Mesendoderm (in vitro differentiated cells): ENCODE data around the gene FBLN1.
"Not testable (repeated sequence)": the region's sequence is repeated elsewhere in the genome, so short reads cannot be mapped to it uniquely, and the experiment has no call there.

ENCODE experiments used
- DNase-seq: peaks from one replicate; pipeline ENCODE4 v3.0.0; 2013
- H2AK5ac ChIP-seq: 2 replicates; pipeline ENCODE4 v1.6.1; 2013; ENCODE audit warnings: low read length, inconsistent platforms
- H2BK120ac ChIP-seq: 2 replicates; pipeline ENCODE4 v1.6.1; 2013; ENCODE audit warnings: low read depth, mild to moderate bottlenecking, low read length, moderate library complexity, mixed read lengths
- H2BK15ac ChIP-seq: replicated peaks from 2 replicates; pipeline ENCODE4 v1.6.1; 2013; ENCODE audit warnings: low read depth, mild to moderate bottlenecking, moderate library complexity
- H2BK5ac ChIP-seq: 2 replicates; pipeline ENCODE4 v1.6.1; 2013; ENCODE audit warnings: low read length, inconsistent platforms
- H3K18ac ChIP-seq: 2 replicates; pipeline ENCODE4 v1.6.1; 2013; ENCODE audit warnings: mild to moderate bottlenecking, low read length, mixed read lengths
- H3K23ac ChIP-seq: one replicate; pipeline ENCODE4 v1.6.1; 2013; ENCODE audit warnings: low read length
- H3K27ac ChIP-seq: 2 replicates; pipeline ENCODE4 v1.5.1; 2013; ENCODE audit warnings: low read depth, mild to moderate bottlenecking, inconsistent platforms, low read length, moderate library complexity
- H3K27me3 ChIP-seq: 2 replicates; pipeline ENCODE4 v1.6.1; 2013; ENCODE audit warnings: low read length, control low read depth, mild to moderate bottlenecking, inconsistent platforms; ENCODE audit not compliant: insufficient read depth, poor library complexity
- H3K36me3 ChIP-seq: 2 replicates; pipeline ENCODE4 v1.6.1; 2013; ENCODE audit warnings: low read length, inconsistent platforms; ENCODE audit not compliant: control insufficient read depth, insufficient read depth
- H3K4ac ChIP-seq: one replicate; pipeline ENCODE4 v1.6.1; 2013; ENCODE audit warnings: low read depth, mild to moderate bottlenecking, low read length, moderate library complexity
- H3K4me1 ChIP-seq: 2 replicates; pipeline ENCODE4 v1.6.1; 2013; ENCODE audit warnings: low read depth, low read length, inconsistent platforms; ENCODE audit not compliant: control insufficient read depth
- H3K4me2 ChIP-seq: 2 replicates; pipeline ENCODE4 v1.6.1; 2013; ENCODE audit warnings: low read length
- H3K4me3 ChIP-seq: 2 replicates; pipeline ENCODE4 v1.5.1; 2013; ENCODE audit warnings: mild to moderate bottlenecking, low read length
- H3K56ac ChIP-seq: one replicate; pipeline ENCODE4 v1.6.1; 2013; ENCODE audit warnings: low read length
- H3K79me1 ChIP-seq: 2 replicates; pipeline ENCODE4 v1.6.1; 2013; ENCODE audit warnings: low read length, inconsistent platforms
- H3K79me2 ChIP-seq: 2 replicates; pipeline ENCODE4 v1.6.1; 2013; ENCODE audit warnings: mild to moderate bottlenecking, low read length; ENCODE audit not compliant: control insufficient read depth, insufficient read depth
- H3K9ac ChIP-seq: 2 replicates; pipeline ENCODE4 v1.6.1; 2013; ENCODE audit warnings: low read length, inconsistent platforms
- H4K5ac ChIP-seq: one replicate; pipeline ENCODE4 v1.6.1; 2013; ENCODE audit warnings: low read length
- H4K8ac ChIP-seq: one replicate; pipeline ENCODE4 v1.6.1; 2013; ENCODE audit warnings: low read depth, mild to moderate bottlenecking, control low read depth, low read length, moderate library complexity
- WGBS: extraction: QIAGEN DNeasy Blood & Tissue Kit; methylation state at CpG from one replicate; pipeline ENCODE4 v1.1.7; 2013; ENCODE audit warnings: low lambda C conversion rate, missing lambda C conversion rate; ENCODE audit not compliant: insufficient coverage; ENCODE audit errors: extremely low coverage; 5-methylcytosine and 5-hydroxymethylcytosine counted together

FBLN1 gene

DNA sequence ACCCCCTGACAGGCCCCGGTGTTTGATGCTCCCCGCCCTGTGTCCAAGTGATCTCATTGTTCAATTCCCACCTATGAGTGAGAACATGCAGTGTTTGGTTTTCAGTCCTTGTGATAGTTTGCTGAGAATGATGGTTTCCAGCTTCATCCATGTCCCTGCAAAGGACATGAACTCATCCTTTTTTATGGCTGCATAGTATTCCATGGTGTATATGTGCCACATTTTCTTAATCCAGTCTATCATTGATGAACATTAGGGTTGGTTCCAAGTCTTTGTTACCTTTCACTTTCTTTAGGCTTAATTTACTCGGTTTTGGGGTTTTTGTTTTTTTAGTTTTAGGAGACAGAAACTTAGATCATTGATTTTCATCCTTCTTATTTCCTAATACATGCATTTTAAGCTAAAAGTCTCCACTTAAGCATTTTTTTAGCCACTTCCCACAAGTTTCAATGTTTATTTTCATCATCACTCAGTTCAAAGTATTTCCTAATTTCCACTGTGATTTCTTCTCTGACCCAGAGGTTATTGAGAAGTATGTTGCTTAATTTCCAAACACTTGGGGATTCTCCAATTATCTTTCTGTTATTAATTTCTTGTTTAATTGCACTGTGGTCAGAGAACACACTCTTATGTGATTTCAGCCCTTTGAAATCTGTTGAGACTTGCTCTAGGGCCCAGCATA is 120.9 kb downstream of the FBLN1 start:
- not testable (repeated sequence) for H3K4ac ChIP-seq, H2BK5ac ChIP-seq, H3K27ac ChIP-seq, H3K27me3 ChIP-seq, H3K56ac ChIP-seq, DNase-seq, H2BK15ac ChIP-seq, H3K79me1 ChIP-seq, H3K18ac ChIP-seq, H4K5ac ChIP-seq, H2AK5ac ChIP-seq, H3K36me3 ChIP-seq, H3K9ac ChIP-seq, H3K4me1 ChIP-seq, H3K4me2 ChIP-seq, H3K23ac ChIP-seq, H4K8ac ChIP-seq, H2BK120ac ChIP-seq, H3K4me3 ChIP-seq, H3K79me2 ChIP-seq
- no CpG with 5 or more reads among the region's 3 CpGs for WGBS

DNA sequence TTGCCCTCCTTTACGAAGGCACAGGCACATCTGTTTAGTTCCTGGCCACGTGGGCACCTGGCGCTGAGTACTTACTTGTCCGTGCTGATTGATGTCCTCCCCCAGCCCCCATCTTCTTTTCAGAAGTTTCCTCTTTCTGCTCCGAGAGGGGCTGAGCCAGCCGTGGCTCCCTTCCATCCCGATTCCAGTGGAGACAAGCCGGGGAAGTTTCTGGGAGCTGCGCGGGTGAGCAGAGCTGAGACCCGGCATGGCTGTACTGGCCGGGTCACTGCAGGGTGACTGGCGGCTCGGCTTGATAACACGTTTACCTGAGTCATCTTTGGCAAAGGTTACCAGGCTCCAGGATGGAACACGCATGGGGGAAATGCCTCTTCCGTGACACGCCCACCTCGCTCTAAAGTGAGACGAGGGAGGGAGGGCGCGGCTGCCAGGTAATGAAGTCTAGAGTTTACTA is 123.5 kb downstream of the FBLN1 start:
- Histone ChIP-seq H3K4me1 (no peaks in the 10 kb centered on the region), H3K79me2 (no peaks in the 10 kb centered on the region), H4K8ac (no peak overlapping the region), H3K56ac (no peak overlapping the region), H3K36me3 (no peaks in the 10 kb centered on the region), H3K4me3 (no peak overlapping the region), H3K23ac (no peak overlapping the region), H3K18ac (no peak overlapping the region), H4K5ac (no peak overlapping the region), H3K27ac (no peak overlapping the region), H3K4ac (no peak overlapping the region), H3K9ac (no peak overlapping the region), H2BK5ac (no peak overlapping the region), H3K79me1 (no peaks in the 10 kb centered on the region), H3K27me3 (no peaks in the 10 kb centered on the region), H2BK120ac (no peak overlapping the region), H2AK5ac (no peak overlapping the region), H2BK15ac (no peak overlapping the region), H3K4me2 (no peak overlapping the region)
- no CpG with 5 or more reads among the region's 22 CpGs for WGBS
- DNase-seq = no peak

DNA sequence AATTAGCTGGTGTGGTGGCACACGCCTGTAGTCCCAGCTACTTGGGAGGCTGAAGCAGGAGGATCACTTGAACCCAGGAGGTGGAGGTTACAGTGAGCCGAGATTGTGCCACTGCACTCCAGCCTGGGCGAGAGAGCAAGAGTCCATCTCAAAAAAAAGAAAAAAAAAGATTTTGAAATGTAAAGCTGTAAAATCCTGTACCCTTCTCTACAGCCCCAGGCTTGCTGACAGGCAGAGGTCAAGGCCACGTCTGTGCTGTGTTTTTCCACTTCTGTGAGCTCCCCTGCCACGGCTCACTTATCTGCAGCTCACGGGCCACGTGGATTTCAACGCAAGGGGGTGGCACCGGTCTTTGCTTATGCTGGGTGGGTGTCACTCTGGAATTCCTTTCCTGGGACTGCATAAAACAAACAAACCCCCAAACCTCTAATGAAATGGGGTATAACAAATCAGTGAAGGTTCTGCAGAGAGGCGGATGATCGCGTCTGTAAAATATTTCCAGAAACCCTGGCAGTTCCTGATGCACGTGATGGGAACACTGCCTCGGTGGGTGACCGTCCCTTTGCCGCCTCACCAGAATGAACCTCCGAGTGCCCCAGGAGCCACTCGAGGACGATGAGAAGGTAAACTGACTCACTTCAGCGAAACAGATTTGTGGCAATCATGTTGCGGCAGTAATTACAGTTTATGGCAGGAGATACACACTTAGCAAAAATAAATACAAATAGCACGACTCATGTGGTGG is 125.0 kb downstream of the FBLN1 start:
- H3K9ac ChIP-seq = no peak overlapping the region
- H2BK15ac ChIP-seq = no peak overlapping the region
- no peaks in the 10 kb centered on the region for H3K79me1 ChIP-seq
- no peak overlapping the region for H3K27ac ChIP-seq
- no peak for DNase-seq
- no peaks in the 10 kb centered on the region for H3K27me3 ChIP-seq
- H3K4me3 ChIP-seq = no peak overlapping the region
- WGBS = no CpG with 5 or more reads among the region's 22 CpGs
- H3K4me1 ChIP-seq = no peaks in the 10 kb centered on the region
- no peaks in the 10 kb centered on the region for H3K36me3 ChIP-seq
- H3K79me2 ChIP-seq = no peaks in the 10 kb centered on the region
- no peak overlapping the region for H3K23ac ChIP-seq
- no peak overlapping the region for H3K56ac ChIP-seq
- no peak overlapping the region for H2AK5ac ChIP-seq
- H2BK5ac ChIP-seq = no peak overlapping the region
- no peak overlapping the region for H3K4ac ChIP-seq
- H2BK120ac ChIP-seq = no peak overlapping the region
- H4K8ac ChIP-seq = no peak overlapping the region
- no peak overlapping the region for H3K4me2 ChIP-seq
- no peak overlapping the region for H3K18ac ChIP-seq
- no peak overlapping the region for H4K5ac ChIP-seq

DNA sequence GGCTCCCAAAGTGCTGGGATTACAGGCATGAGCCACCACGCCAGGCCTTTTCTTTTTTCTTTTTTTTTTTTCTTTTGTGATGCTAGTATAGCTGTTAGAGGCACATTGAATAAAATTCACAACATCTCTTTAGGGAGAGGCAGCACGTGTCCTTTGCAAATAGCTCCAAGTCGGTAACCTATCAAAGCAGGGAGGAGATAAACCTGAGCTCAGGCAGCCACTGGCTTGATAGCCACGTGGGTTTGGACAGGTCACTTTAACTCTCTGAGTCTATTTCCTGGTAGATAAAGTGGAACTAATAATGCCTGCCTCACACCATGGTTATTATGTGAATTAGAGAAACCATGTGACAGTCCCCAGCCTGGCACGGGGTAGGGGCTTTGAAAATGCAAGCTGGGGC is 125.8 kb downstream of the FBLN1 start:
- H3K4me2 ChIP-seq = no peak overlapping the region
- H3K4me3 ChIP-seq = no peak overlapping the region
- H3K36me3 ChIP-seq = no peaks in the 10 kb centered on the region
- no peak overlapping the region for H3K9ac ChIP-seq
- no peak overlapping the region for H3K4ac ChIP-seq
- no peak overlapping the region for H4K8ac ChIP-seq
- H3K56ac ChIP-seq = no peak overlapping the region
- no peak overlapping the region for H3K27ac ChIP-seq
- no peaks in the 10 kb centered on the region for H3K27me3 ChIP-seq
- H3K79me1 ChIP-seq = no peaks in the 10 kb centered on the region
- no peak overlapping the region for H4K5ac ChIP-seq
- H2AK5ac ChIP-seq = no peak overlapping the region
- no peak overlapping the region for H2BK120ac ChIP-seq
- no peak overlapping the region for H3K18ac ChIP-seq
- H3K79me2 ChIP-seq = no peaks in the 10 kb centered on the region
- WGBS = no CpG with 5 or more reads among the region's 5 CpGs
- H3K4me1 ChIP-seq = no peaks in the 10 kb centered on the region
- no peak for DNase-seq
- no peak overlapping the region for H3K23ac ChIP-seq
- no peak overlapping the region for H2BK5ac ChIP-seq
- H2BK15ac ChIP-seq = no peak overlapping the region

DNA sequence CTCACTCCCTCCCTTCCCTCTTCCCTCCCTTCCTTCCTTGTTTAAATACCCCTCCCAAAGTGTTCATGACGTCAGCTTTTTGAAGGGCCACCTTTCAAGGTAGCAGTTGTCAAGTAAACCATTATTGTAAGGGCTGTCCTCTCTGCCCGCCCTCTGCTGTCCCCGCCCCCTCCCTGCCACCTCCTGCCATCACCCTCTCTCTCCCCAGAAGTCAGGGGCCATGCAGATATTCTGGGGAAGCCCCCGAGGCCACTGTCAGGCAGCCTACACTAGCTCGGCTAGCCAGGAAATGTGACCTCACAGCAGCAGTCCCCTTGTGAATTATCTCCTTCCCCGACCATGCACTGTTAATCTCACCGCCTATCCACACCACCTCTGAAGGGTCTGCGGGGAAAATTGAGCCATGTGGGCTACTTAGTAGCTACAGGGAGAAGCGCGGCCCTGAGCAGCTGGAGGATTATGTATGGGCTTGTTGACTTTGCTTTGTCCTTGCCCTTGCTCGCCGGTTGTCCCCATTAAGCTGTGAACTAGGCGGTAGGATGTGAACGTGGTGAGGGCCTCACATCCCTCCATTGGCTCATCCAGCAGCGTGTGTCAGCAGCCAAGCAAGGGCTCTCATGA is 126.9 kb downstream of the FBLN1 start:
- Histone ChIP-seq H3K4me2 (no peak overlapping the region), H3K36me3 (no peaks in the 10 kb centered on the region)
- no CpG with 5 or more reads among the region's 15 CpGs for WGBS

More for the DNA sequence above, 126.9 kb downstream of the FBLN1 start:
- no peak overlapping the region for H3K56ac ChIP-seq
- H2BK5ac ChIP-seq = no peak overlapping the region
- no peaks in the 10 kb centered on the region for H3K79me2 ChIP-seq
- no peak overlapping the region for H2AK5ac ChIP-seq
- no peak overlapping the region for H3K27ac ChIP-seq
- H3K9ac ChIP-seq = no peak overlapping the region
- H2BK120ac ChIP-seq = no peak overlapping the region
- H2BK15ac ChIP-seq = no peak overlapping the region
- H3K79me1 ChIP-seq = no peaks in the 10 kb centered on the region
- no peak overlapping the region for H3K23ac ChIP-seq
- no peak overlapping the region for H3K4me3 ChIP-seq
- no peak overlapping the region for H3K18ac ChIP-seq
- no peak overlapping the region for H3K4ac ChIP-seq
- no peak overlapping the region for H4K5ac ChIP-seq
- H3K4me1 ChIP-seq = no peaks in the 10 kb centered on the region
- H4K8ac ChIP-seq = no peak overlapping the region
- H3K27me3 ChIP-seq = no peaks in the 10 kb centered on the region
- DNase-seq = peak; percentile 80
